Choroid plexus epithelial cell (primary cell): Measurements from ENCODE around the gene HECW1.
"Not testable (repeated sequence)": the region's sequence is repeated elsewhere in the genome, so short reads cannot be mapped to it uniquely, and the experiment has no call there.

Experiments
- DNase-seq: peaks from one replicate; pipeline ENCODE4 v3.0.0-alpha.2; 2010; ENCODE audit warnings: low read depth
- H3K4me3 ChIP-seq: 2 replicates; pipeline ENCODE4 v1.5.1; 2011; ENCODE audit warnings: low read depth, mild to moderate bottlenecking, control low read depth, low read length, moderate library complexity
- TF ChIP-seq, protein P1 (sequence below): conservative IDR thresholded peaks from 2 replicates; pipeline ENCODE4 v1.5.1; 2011; ENCODE audit warnings: low read depth, mild to moderate bottlenecking, control low read depth, inconsistent platforms, low read length, moderate library complexity

Gene HECW1

DNA sequence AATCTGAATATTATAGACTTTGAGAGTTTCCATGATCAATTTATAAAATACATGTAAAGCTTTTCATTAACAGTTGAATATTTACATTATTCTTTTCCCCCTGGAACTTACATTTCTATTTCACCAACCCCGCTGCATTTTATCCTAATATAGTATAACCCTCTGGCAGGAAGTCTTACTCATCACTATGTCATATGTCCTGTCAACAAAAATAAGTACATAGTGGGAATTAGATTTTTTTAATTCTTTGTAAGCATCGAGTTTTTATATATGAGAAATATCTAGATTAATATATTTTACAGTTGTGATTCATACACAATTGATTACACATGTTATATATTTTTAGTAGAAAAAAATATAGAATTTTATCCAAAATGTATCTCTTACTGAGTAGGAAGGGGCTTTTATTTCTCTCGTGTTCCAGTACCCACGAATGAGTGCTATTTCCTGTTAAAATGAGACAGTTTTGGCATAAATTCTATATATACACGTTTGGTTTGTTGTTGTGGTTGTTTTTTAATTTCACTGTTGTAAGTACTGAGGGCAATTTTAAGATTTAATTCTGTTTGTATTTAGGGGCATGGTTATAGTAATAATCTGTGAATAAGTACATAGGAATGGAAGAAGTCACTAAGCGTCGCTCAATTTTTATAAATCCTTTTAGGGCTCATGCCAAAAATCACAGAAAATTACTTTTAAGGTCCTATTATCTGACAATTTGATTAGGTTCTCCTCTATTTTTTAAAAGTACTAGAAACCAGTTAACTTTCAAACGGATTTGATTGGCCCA is 87.1 kb downstream of the HECW1 start:
- peak; percentile 63 for DNase-seq
- TF ChIP-seq, protein P1, sequence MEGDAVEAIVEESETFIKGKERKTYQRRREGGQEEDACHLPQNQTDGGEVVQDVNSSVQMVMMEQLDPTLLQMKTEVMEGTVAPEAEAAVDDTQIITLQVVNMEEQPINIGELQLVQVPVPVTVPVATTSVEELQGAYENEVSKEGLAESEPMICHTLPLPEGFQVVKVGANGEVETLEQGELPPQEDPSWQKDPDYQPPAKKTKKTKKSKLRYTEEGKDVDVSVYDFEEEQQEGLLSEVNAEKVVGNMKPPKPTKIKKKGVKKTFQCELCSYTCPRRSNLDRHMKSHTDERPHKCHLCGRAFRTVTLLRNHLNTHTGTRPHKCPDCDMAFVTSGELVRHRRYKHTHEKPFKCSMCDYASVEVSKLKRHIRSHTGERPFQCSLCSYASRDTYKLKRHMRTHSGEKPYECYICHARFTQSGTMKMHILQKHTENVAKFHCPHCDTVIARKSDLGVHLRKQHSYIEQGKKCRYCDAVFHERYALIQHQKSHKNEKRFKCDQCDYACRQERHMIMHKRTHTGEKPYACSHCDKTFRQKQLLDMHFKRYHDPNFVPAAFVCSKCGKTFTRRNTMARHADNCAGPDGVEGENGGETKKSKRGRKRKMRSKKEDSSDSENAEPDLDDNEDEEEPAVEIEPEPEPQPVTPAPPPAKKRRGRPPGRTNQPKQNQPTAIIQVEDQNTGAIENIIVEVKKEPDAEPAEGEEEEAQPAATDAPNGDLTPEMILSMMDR: no peak
- no peak overlapping the region for H3K4me3 ChIP-seq

DNA sequence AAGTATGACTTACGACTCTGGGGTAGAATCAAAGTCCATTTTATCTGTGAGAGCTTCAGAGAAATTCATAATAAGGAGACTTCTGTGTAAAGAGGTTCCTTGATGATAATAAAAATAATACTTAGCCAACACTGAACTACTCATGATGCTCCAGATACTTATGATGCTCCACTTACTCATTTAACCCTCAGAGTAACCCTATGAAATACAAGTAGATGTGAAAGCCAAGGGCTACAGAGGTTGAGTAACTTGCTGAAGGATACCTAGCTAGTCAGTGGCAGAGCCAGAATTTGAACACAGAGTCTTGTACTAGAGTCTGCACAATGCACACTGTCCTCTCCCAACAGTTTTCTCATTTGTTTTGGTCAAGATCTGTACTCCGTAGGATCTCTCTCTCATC is 89.5 kb downstream of the HECW1 start:
- TF ChIP-seq, protein P1: no peak
- H3K4me3 ChIP-seq: no peak overlapping the region
- peak; percentile 65 for DNase-seq

DNA sequence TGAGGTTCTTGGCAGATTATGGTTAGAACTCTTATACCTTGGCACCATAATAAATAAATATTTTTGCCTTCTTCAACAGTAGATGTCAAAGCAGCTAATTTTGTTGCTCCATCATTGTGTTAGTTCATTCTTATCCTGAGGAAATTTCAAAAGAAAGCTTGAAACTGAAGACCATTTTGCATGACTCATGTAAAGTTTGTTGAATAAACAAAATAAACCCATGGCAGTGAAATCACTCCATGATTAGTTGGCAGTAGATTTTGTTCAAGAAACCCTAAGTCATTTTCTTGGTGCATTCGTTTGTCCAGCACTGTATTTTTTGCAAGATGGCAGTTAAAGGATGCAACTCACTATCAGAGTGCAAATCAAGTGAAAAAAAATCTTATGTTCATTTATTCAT is 91.6 kb downstream of the HECW1 start:
- DNase-seq: peak; percentile 74
- TF ChIP-seq, protein P1: no peak
- H3K4me3 ChIP-seq: no peak overlapping the region

DNA sequence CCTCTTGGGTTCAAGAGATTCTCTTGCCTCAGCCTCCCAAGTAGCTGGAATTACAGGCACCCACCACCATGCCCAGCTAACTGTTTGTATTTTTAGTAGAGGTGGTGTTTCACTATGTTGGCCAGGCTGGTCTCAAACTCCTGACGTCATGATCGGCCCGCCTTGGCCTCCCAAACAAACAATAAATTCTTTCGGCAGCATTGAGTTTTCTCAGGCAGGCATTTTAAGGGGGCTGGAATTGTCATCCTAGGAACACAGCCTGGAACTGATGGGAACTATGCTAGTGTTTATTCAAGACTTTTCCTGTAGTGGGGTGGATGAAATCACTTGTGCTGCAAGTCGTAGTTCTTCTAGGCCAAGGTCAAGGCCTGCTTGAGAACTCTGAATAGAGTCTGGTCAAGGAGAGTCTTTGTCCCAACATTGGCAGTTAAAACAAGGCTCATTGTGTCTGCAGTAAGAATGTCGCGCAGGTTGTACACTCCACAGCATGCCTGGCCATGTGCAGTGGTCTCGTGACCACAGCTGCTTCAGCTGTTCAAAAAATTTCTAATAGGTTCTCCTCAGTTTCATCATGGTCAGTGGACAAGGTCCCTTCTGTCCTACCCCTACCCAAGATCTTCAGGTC is 92.8 kb downstream of the HECW1 start:
- H3K4me3 ChIP-seq: no peak overlapping the region
- DNase-seq: no peak
- TF ChIP-seq, protein P1: no peak

DNA sequence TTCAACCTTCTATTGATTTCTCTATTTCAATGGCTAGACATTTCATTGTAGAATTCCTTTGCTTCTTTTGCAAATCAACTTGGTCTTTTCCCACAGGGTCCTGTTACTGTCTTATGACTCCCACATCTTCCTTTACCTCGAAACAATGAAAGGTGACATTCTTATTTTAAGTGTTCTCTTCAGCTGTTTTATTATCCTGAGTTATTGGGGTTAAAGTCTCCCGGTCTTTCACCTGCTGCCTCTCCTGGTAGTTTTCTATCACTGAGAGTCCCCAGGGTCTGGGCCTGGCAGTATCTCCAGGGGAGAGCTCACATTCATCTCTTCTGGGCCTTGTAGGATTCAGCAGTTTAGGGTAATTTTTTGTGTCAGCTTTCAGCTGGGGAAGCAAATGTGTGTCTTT is 95.8 kb downstream of the HECW1 start:
- TF ChIP-seq, protein P1: no peak
- no peak overlapping the region for H3K4me3 ChIP-seq

DNA sequence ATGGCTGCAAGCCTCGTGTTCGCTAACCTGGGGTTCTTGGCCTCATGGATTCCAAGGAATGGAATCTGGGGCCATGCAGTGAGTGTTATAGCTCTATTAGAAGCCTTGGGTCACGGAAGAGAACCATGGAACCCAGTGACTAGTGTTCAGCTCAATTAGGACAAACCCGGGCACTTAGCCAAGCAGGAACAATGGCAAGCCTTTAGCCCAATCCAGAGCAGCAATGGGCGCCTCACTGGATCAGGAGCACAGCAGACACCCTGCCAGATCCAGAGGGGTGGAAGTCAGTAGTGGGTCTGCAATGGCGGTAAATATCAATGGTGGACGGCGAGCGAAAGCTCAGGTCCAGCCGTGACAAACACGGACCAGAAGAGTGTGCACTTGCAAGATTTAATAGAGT is 98.1 kb downstream of the HECW1 start:
- not testable (repeated sequence) for H3K4me3 ChIP-seq, DNase-seq

More for the DNA sequence above, 95.8 kb downstream of the HECW1 start:
- no peak for DNase-seq

DNA sequence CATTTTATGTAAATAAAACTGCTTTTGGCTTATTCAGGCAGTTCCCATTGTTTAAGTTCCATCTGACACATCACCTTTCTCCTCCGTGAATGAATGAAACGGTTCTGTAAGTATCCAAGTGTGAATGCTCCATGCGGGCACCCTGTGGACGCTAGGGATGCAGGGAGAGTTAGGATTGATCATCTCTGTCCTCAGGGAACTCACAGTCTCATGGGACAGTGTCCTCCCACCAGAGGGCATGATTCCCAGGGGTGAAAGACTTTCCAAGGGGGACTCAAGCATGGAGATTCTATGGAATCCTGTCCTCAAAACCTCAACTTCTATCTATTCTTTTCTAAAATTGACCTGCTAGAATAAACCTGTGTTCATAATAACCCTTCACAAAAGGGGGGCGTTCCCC is 98.8 kb downstream of the HECW1 start:
- no peak for DNase-seq
- no peak overlapping the region for H3K4me3 ChIP-seq
- TF ChIP-seq, protein P1: peak; percentile 27
